ENCODE results near the gene WNT3A. TPM values are rescaled to one million over a fixed set of nuclear protein-coding genes. Genes with fewer than 3 reads are reported as not detected.

The WNT3A gene
- total and polyA plus RNA-seq, 9 of the 15 experiments (the other 6 are each of a cell fraction or from before 2014, with no cell fraction given), result not detected

- TF ChIP-seq RERE (CRISPR knock-in tag; IDR thresholded peaks at IDR 0.05; ENCODE audit: borderline replicate concordance) (0 out of 2 replicates have a peak, but pooled peaks have one; percentile 22), PCBP2 (IDR thresholded peaks at IDR 0.05; ENCODE audit: low read depth, low read length, poor library complexity, severe bottlenecking) (no peak), NKRF (IDR thresholded peaks at IDR 0.05; ENCODE audit: borderline replicate concordance) (peak; percentile 58; the same call in 1 of the 2 replicates), PML (IDR thresholded peaks at IDR 0.05; ENCODE audit: low read length) (no peak), ETS1 (conservative IDR thresholded peaks at IDR 0.05; ENCODE audit: control insufficient read depth, low read depth, low read length) (no peak; the same call in 1 of the 2 replicates), HDAC1 (IDR thresholded peaks at IDR 0.05) (peak in 1 of 2 experiments; percentile 79; a peak in 2 of 4 replicates), RAD21 (CRISPR knock-in tag; conservative IDR thresholded peaks at IDR 0.05 in 1 of 2, IDR thresholded peaks at IDR 0.05 in 1 of 2) (peak; percentile 21 to 41; a peak in 3 of 4 replicates), PCBP1 (IDR thresholded peaks at IDR 0.05; ENCODE audit: low read depth, low read length, poor library complexity, severe bottlenecking) (no peak), OTX1 (CRISPR knock-in tag; IDR thresholded peaks at IDR 0.05) (peak; percentile 49; the same call in 1 of the 2 replicates), ZBTB7A (IDR thresholded peaks at IDR 0.05; ENCODE audit: borderline replicate concordance, control insufficient read depth, low read depth, low read length) (peak; percentile 72; the same call in 1 of the 2 replicates), MAZ (CRISPR knock-in tag; conservative IDR thresholded peaks at IDR 0.05 in 1 of 2, IDR thresholded peaks at IDR 0.05 in 1 of 2) (peak; percentile 14 to 74; a peak in 3 of 4 replicates), CXXC5 (CRISPR knock-in tag; IDR thresholded peaks at IDR 0.05) (peak; percentile 44), FOXA1 (IDR thresholded peaks at IDR 0.05; ENCODE audit: borderline replicate concordance) (no peak), GATA2 (CRISPR knock-in tag; IDR thresholded peaks at IDR 0.05) (no peak), RUNX1 (IDR thresholded peaks at IDR 0.05; ENCODE audit: low read depth) (peak; percentile 40; the same call in 1 of the 2 replicates)
These were observed 95.4 kb downstream of the WNT3A start (continued) for GRCh38 chr1:228101994-228102790.
